Measurements from ENCODE around the gene HTRA3.
A peak's percentile ranks its signal among the peaks of the same experiment; 100 is the strongest.

HTRA3 gene

GRCh38 chr4:8315435-8316250 is 46.1 kb downstream of the HTRA3 start:
- DNase-seq: peak; percentile 83

GRCh38 chr4:8316251-8316771 is 46.8 kb downstream of the HTRA3 start:
- no peak for DNase-seq

- no peak for DNase-seq
These were observed 47.4 kb downstream of the HTRA3 start for GRCh38 chr4:8316911-8317351.

GRCh38 chr4:8317474-8317873 is 47.9 kb downstream of the HTRA3 start:
- no peak for DNase-seq

GRCh38 chr4:8318509-8318908 is 49.0 kb downstream of the HTRA3 start:
- no peak for DNase-seq

GRCh38 chr4:8319061-8319460 is 49.5 kb downstream of the HTRA3 start:
- DNase-seq: no peak

- no peak for DNase-seq
These were observed 50.3 kb downstream of the HTRA3 start for GRCh38 chr4:8319731-8320385.

- no peak for DNase-seq
These were observed 50.8 kb downstream of the HTRA3 start for GRCh38 chr4:8320386-8320750.

- DNase-seq: no peak
These were observed 51.7 kb downstream of the HTRA3 start for GRCh38 chr4:8321220-8321619.

GRCh38 chr4:8321771-8322170 is 52.2 kb downstream of the HTRA3 start:
- DNase-seq: no peak

GRCh38 chr4:8322794-8323704 is 53.5 kb downstream of the HTRA3 start:
- DNase-seq: no peak

GRCh38 chr4:8323947-8324555 is 54.5 kb downstream of the HTRA3 start:
- no peak for DNase-seq

- no peak for DNase-seq
These were observed 55.2 kb downstream of the HTRA3 start for GRCh38 chr4:8324640-8325239.

- DNase-seq: no peak
These were observed 55.9 kb downstream of the HTRA3 start for GRCh38 chr4:8325291-8325973.

GRCh38 chr4:8326206-8326605 is 56.7 kb downstream of the HTRA3 start:
- no peak for DNase-seq

- no peak for DNase-seq
These were observed 58.9 kb downstream of the HTRA3 start for GRCh38 chr4:8328456-8328855.

GRCh38 chr4:8328866-8329559 is 59.5 kb downstream of the HTRA3 start:
- no peak for DNase-seq

GRCh38 chr4:8329560-8329858 is 60.0 kb downstream of the HTRA3 start:
- DNase-seq: no peak

GRCh38 chr4:8329859-8330761 is 60.6 kb downstream of the HTRA3 start:
- DNase-seq: no peak

Measured in NCI-H1092 (cell line).